Caco-2 (cell line): ENCODE measurements around the gene ARMC6. TPM values are rescaled to one million over a fixed set of nuclear protein-coding genes. Genes with fewer than 3 reads are reported as not detected.
A peak's percentile ranks its signal among the peaks of the same experiment; 100 is the strongest.

Source experiments
- BruUV-seq: library from RNA; stranded (reverse); fragments of 400-500 nt; replicated peaks from 2 replicates; lab custom pipeline; 2021; lab: Mats Ljungman, UMichigan
- CTCF ChIA-PET: fragments of 300-600 bp; sonication (Branson Sonifier 250); formaldehyde crosslinking; loops from one replicate; lab custom pipeline; 2022; ENCODE audit warnings: antibody characterized with exemption; lab: Charles Lee
- POLR2A ChIA-PET: fragments of 300-600 bp; sonication (Branson Sonifier 250); formaldehyde crosslinking; loops from one replicate; lab custom pipeline; 2022; ENCODE audit warnings: antibody characterized with exemption; lab: Charles Lee
- DNase-seq, 2 experiments: peaks; one replicate each; pipeline versions ENCODE4 v3.0.0 to v3.0.0-alpha.2; 2020 to 2022
- H3K27me3 ChIP-seq: replicated peaks from 2 replicates; pipeline ENCODE4 v1.6.0; 2011; ENCODE audit warnings: low read length; ENCODE audit not compliant: control insufficient read depth, insufficient read depth
- H3K36me3 ChIP-seq: 2 replicates; pipeline ENCODE4 v1.5.1; 2011; ENCODE audit warnings: low read length; ENCODE audit not compliant: control insufficient read depth, insufficient read depth
- H3K4me1 ChIP-seq: fragments of 250-450 bp; sonication (Bioruptor Pico); 2 replicates; pipeline ENCODE4 v1.5.1; 2020; ENCODE audit warnings: mild to moderate bottlenecking
- H3K4me3 ChIP-seq: 2 replicates; pipeline ENCODE4 v1.5.1; 2011; ENCODE audit warnings: low read depth, mild to moderate bottlenecking, control low read depth, low read length
- H3K9me3 ChIP-seq: fragments of 250-450 bp; sonication (Bioruptor Pico); 2 replicates; pipeline ENCODE4 v1.5.1; 2020; ENCODE audit warnings: mild to moderate bottlenecking, moderate library complexity
- H3K27ac Mint-ChIP-seq: one replicate; pipeline ENCODE4 v1.8.0; 2022; ENCODE audit warnings: mixed read lengths; ENCODE audit not compliant: unreplicated experiment
- H3K27me3 Mint-ChIP-seq: one replicate; pipeline ENCODE4 v1.8.0; 2022; ENCODE audit warnings: mixed read lengths; ENCODE audit not compliant: insufficient read depth, unreplicated experiment
- H3K36me3 Mint-ChIP-seq: one replicate; pipeline ENCODE4 v1.8.0; 2022; ENCODE audit warnings: mild to moderate bottlenecking, mixed read lengths; ENCODE audit not compliant: insufficient read depth, unreplicated experiment
- H3K4me1 Mint-ChIP-seq: one replicate; pipeline ENCODE4 v1.8.0; 2022; ENCODE audit warnings: low read depth, mixed read lengths; ENCODE audit not compliant: unreplicated experiment
- H3K4me3 Mint-ChIP-seq: one replicate; pipeline ENCODE4 v1.8.0; 2022; ENCODE audit warnings: mild to moderate bottlenecking, moderate library complexity, mixed read lengths; ENCODE audit not compliant: unreplicated experiment
- H3K9me3 Mint-ChIP-seq: one replicate; pipeline ENCODE4 v1.8.0; 2022; ENCODE audit warnings: mixed read lengths; ENCODE audit not compliant: unreplicated experiment
- CTCF ChIP-seq, 2 experiments: fragments of 200-600 bp in 1 of 2; IDR thresholded peaks; 1 replicate in 1 of 2; 2 replicates in 1 of 2; pipeline versions ENCODE4 v1.5.1 to v1.8.0; 2011 to 2022; ENCODE audit warnings: antibody characterized with exemption in 1 of 2, control low read depth in 1 of 2, inconsistent platforms in 1 of 2, low read depth in 1 of 2, low read length in 1 of 2, mild to moderate bottlenecking in 1 of 2, moderate library complexity in 1 of 2; ENCODE audit not compliant: insufficient read depth in 1 of 2, severe bottlenecking in 1 of 2, unreplicated experiment in 1 of 2
- intact Hi-C: fragments of 100-400 bp; cut with micrococcal nuclease; formaldehyde crosslinking; loops from one replicate; pipeline ENCODE4 v1.10.0; 2022; ENCODE audit not compliant: unreplicated experiment
- total RNA-seq: library from RNA; stranded (reverse); gene quantifications from 2 replicates; pipeline ENCODE4 v1.2.3, GENCODE V29; 2022

ARMC6 gene
- total RNA-seq, 1 experiment from 2014 or later, result 40.1 TPM

DNA sequence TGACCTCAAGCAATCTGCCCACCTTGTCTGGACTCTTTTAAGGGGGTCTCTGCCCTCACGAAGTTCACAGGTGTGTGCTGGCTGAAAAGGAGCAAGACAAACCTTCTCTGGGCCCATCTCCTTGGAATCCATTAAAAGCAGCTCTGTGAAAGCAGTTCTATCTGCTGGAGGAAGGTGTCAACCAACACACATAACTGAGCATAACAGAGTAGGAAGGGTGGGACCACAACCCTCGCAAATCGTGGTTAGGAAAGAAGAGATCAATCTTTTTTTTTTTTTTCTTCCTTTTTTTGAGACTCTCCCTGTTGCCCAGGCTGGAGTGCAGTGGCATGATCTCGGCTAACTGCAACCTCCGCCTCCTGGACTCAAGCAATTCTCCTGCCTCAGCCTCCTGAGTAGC, 1.5 kb upstream of the ARMC6 start:
- H3K4me1 ChIP-seq, result no peaks in the 10 kb centered on the region; the same call in 1 of the 2 replicates
- Mint-ChIP-seq H3K4me3 (peak overlapping the region; percentile 96), H3K36me3 (peaks cover 55% of the 10 kb centered on the region), H3K27me3 (no peaks in the 10 kb centered on the region), H3K9me3 (no peaks in the 10 kb centered on the region), H3K4me1 (no peaks in the 10 kb centered on the region), H3K27ac (peak overlapping the region; percentile 78)
- no TSS peak for BruUV-seq
- POLR2A ChIA-PET, result no interaction called here
- DNase-seq, result no peak
- TF ChIP-seq CTCF (IDR thresholded peaks at IDR 0.05; ENCODE audit: insufficient read depth in 1 of 2, low read depth in 1 of 2, low read length in 1 of 2, severe bottlenecking in 1 of 2, unreplicated experiment in 1 of 2), result no peak
- CTCF ChIA-PET, result no interaction called here
- H3K36me3 ChIP-seq, result no peaks in the 10 kb centered on the region
- no peak overlapping the region for H3K4me3 ChIP-seq
- no peaks in the 10 kb centered on the region for H3K27me3 ChIP-seq
- intact Hi-C loops, result no loop called here
- H3K9me3 ChIP-seq, result 0 out of 2 replicates have a peak, but pooled peaks cover 5% of the 10 kb centered on the region

- H3K36me3 Mint-ChIP-seq, result peaks cover 49% of the 10 kb centered on the region
These were observed 805 bp upstream of the ARMC6 start for GRCh38 chr19:19032420-19033175.

DNA sequence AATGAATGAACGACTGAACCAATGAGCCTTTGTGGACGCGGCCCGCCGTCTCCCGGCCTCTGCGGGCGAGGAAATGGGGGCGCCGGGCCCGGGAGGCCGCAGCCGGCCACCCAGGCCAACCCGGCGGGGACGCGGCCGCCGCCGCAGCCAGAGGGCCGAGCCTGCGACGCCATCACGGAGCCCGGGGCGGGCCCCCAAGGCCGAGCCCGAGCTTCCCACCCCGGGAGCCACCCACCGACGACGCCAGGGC, 302 bp upstream of the ARMC6 start:
- peaks cover 11% of the 10 kb centered on the region; the same call in 1 of the 2 replicates for H3K9me3 ChIP-seq
- Mint-ChIP-seq H3K27me3 (no peaks in the 10 kb centered on the region), H3K4me1 (no peaks in the 10 kb centered on the region), H3K9me3 (no peaks in the 10 kb centered on the region), H3K4me3 (peak overlapping the region; percentile 96), H3K36me3 (peaks cover 44% of the 10 kb centered on the region), H3K27ac (peak overlapping the region; percentile 78)
- ChIA-PET POLR2A (no interaction called here), CTCF (no interaction called here)
- H3K4me3 ChIP-seq, result peak overlapping the region; percentile 77
- no peak for DNase-seq
- H3K36me3 ChIP-seq, result peaks cover 2% of the 10 kb centered on the region; the same call in 1 of the 2 replicates
- no peak for TF ChIP-seq CTCF (IDR thresholded peaks at IDR 0.05; ENCODE audit: insufficient read depth in 1 of 2, low read depth in 1 of 2, low read length in 1 of 2, severe bottlenecking in 1 of 2, unreplicated experiment in 1 of 2)
- intact Hi-C loops, result no loop called here
- H3K27me3 ChIP-seq, result no peaks in the 10 kb centered on the region
- H3K4me1 ChIP-seq, result no peaks in the 10 kb centered on the region; the same call in 1 of the 2 replicates
- BruUV-seq, result no TSS peak

More at GRCh38 chr19:19032420-19033175, 805 bp upstream of the ARMC6 start:
- H3K4me3 ChIP-seq, result peak overlapping the region; percentile 77
- Mint-ChIP-seq H3K4me3 (peak overlapping the region; percentile 96), H3K27ac (peak overlapping the region; percentile 78), H3K9me3 (no peaks in the 10 kb centered on the region), H3K4me1 (no peaks in the 10 kb centered on the region), H3K27me3 (no peaks in the 10 kb centered on the region)
- peak; percentile 77 to 90 for DNase-seq
- ChIA-PET CTCF (no interaction called here), POLR2A (no interaction called here)
- H3K36me3 ChIP-seq, result no peaks in the 10 kb centered on the region
- H3K4me1 ChIP-seq, result no peaks in the 10 kb centered on the region; the same call in 1 of the 2 replicates
- TF ChIP-seq CTCF (IDR thresholded peaks at IDR 0.05; ENCODE audit: insufficient read depth in 1 of 2, low read depth in 1 of 2, low read length in 1 of 2, severe bottlenecking in 1 of 2, unreplicated experiment in 1 of 2), result no peak
- intact Hi-C loops, result no loop called here
- peaks cover 7% of the 10 kb centered on the region; the same call in 1 of the 2 replicates for H3K9me3 ChIP-seq
- H3K27me3 ChIP-seq, result no peaks in the 10 kb centered on the region
- BruUV-seq, result TSS peak; percentile 56
